HG03460 (cell line): ENCODE measurements around the gene SYNPO.

Source experiments
- ATAC-seq: cut with Tn5 transposase; IDR thresholded peaks from one replicate; pipeline ENCODE4 v1.9.1; 2021; ENCODE audit not compliant: unreplicated experiment

Gene SYNPO

DNA sequence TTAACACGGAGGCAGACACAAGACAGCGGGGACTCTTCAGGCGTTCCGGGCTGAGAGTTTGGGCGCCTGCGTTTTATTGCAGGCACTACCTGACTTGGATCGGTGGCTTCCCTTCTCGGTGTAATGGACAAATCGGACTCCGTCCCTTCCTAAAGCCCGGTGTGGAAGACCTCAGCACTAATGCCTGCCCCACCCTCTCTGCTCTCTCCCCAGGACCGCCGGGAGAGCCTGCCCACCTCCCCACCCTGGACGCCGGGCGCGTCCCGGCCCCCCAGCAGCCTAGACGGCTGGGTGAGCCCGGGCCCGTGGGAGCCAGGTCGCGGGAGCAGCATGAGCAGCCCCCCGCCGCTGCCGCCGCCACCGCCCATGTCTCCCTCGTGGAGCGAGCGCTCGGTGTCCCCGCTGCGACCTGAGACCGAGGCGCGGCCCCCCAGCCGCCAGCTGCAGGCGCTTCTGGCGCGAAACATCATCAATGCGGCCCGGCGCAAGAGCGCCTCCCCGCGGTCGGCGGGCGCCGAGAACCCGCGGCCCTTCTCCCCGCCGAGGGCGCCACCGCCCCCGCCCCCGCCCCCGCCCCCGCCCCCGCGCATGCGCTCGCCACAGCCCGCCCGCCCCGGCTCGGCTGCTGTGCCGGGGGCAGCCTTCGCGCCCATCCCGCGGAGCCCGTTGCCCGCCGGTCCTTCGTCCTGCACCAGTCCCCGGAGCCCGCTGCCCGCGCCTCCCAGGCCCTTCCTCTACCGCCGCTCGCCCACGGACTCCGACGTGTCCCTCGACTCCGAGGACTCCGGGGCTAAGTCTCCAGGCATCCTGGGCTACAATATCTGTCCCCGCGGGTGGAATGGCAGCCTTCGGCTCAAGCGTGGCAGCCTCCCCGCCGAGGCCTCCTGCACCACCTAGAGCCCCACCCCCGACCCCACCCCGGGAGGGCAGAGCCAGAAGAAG, 16.0 kb downstream of the SYNPO start:
- ATAC-seq, result peak; percentile 70

- no peak for ATAC-seq
Observed at GRCh38 chr5:150658121-150658520, 17.7 kb downstream of the SYNPO start.

- no peak for ATAC-seq
Observed at GRCh38 chr5:150658699-150659265, 18.3 kb downstream of the SYNPO start.

- ATAC-seq, result no peak
Observed at GRCh38 chr5:150659360-150660107, 19.1 kb downstream of the SYNPO start.

DNA sequence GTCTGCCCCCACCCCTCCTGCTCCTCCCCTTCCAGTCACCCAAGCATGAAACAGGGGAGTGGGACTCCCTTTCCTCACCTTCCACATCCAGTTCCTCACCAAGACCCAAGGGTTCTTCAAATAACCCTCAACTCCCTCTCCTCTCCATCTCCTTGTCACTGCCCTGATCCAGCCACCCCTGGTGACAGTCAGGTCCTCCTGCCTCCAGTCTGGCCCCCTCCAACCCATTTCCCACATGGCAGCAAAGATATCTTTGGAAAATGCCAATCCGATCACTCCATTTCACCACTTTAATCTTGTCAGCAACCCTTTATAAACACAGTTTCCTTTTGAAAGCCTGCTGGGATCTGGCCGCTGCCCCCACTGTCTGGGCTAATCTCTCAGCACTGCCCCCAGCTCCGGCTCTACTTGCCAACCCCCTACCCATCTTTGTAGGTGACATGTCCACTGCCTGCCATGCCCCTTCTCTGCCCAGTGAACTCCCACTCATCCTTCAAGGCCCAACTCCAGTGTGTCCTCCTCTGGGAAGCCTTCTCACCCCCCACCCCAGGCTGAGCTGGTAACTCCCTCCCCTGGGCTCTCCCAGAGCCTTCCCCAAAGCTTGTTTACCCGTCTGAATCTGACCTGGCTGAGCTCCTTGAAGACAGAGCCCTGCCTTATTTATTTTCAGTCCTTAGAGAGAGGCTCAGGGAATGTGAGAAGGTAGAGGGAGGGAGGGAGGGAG, 19.8 kb downstream of the SYNPO start:
- no peak for ATAC-seq

DNA sequence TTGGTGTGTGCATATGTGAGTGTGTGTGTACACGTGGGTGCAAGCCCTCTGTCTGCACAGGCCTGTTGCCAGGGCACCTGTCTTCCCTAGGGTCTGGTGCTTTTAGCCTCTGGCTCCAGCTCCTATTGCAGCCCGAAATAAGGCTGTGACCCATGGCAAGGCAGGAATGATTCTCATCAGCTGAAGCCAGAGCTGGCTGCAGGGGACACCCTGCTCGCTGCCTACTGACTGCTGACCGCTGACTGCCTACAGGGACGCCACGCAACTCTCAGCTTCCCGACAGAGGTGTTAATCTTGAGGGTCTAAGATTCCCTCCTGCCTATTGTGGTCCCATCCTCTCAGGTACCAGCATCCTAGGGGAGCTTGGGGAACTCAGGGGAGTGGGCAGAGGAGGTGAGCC, 20.6 kb downstream of the SYNPO start, which contains the start of gene MYOZ3:
TSS of gene MYOZ3 (plus strand) at position 166 of the 400 bp plus-strand sequence. CDS start 1,691 bp downstream, outside the sequence.
- ATAC-seq, result no peak

DNA sequence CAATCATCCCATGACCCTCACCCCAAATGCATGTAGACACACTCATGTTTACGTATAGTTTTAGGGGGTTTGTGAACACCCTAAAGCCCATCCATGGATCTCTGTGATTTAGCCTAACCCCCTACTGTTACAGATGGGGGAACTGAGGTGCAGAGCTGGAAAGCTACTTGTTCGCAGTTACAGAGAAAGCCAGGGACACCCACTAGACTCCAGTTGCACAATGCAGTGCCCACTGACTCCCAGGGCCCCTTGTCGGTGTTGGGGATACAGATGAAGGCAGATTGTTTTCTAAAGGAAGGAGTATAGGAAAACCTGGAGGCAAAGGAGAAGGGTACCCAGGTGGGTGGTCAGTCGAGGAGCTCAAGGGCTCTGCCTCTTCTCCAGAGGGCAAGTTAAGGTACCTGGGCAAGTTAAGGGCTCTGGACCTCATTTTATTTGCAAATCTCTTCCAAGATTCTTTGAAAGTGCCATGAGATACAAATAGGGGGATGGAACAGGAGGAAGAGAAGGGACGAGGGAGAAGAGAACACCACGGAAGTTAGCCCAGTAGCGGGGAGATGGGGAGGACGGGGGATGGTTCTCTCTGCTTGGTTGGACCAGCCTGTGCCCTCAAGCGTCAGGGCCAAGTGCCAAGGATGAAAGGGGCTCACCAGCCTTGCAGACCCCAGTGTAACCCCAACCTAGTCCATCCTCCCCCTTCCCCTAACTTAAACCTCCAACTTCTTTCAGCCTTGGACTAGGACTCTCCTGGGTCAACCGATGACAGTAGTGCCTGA, 21.5 kb downstream of the SYNPO start:
- no peak for ATAC-seq

DNA sequence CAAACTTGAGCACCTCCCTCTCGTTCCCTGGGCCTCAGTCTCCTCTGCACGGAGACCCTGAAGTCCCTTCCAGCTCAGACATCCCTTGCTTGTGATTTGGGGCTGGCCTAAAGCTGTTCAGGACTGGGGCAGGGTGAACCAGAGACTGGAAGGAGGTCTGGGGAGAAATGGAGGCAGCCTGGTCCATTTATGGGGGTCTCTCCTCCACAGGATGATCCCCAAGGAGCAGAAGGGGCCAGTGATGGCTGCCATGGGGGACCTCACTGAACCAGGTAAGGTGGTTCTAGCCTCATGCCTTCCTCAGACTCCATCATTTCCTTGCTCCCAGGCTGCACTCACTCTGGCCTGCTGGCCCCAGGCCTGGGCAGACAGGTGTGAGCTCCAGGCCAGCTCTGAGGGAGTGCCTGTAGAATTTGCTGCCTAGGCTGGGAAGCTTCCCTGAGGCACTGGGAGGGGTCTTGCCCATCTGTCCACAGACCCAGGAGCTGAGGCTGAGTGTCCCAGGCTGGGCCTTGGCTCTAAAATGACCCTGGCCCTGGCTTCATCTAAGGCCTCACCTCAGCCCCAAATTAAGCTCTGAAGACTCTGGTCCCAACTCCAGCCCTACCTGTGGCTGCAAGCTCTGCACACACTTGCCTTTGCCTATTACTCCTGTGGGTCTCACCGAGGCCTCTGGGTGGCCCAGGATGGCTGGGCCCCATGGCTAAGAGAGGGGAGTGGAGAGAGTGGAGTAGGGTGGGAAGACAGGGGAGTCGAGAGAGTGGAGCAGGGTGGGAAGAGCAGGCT, 22.5 kb downstream of the SYNPO start:
- no peak for ATAC-seq

- ATAC-seq, result no peak
Observed at GRCh38 chr5:150663936-150664335, 23.5 kb downstream of the SYNPO start.

- no peak for ATAC-seq
Observed at GRCh38 chr5:150665044-150665443, 24.6 kb downstream of the SYNPO start.

DNA sequence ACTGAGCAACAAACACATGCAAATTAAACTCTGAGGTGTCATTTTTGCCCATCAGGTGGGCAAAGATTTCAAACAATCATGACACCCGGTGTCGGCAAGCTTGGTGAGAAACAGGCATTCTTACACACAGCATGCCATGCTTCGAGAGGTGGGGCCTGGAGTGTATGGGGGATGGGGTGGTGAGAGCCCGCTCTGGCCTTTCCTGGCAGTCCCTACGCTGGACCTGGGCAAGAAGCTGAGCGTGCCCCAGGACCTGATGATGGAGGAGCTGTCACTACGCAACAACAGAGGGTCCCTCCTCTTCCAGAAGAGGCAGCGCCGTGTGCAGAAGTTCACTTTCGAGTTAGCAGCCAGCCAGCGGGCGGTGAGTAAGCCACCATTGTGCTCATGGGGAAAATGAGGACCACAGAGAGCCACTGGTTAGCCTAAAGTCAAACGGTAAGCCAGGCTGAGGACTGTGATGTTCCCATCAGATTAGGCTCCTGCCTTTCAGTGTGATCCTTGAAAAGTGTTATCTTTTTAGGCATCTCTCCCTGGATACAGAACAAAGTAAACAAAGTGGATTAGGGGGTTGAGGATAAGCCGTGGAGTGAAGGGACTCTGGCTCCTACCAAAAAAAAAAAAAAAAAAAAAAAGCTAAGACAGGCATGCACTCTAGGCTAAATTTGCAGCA, 30.0 kb downstream of the SYNPO start:
- no peak for ATAC-seq

DNA sequence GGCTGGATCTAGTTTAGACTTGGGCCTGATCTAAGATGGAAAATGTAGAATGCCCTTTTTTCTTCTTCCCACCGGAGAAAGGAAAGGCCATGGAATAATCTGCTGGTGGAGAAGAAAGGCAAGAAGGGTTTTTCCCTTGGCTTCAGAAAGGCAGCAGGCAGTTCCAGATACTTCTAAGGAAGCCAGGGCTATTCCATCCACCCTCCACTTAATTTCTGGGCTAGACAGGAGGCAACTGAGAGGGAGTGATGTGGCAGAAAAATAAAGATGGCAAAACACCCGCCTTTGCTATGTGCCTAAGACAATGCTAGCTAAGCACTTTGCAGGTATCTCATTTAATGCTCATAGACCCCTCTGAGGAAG, 30.5 kb downstream of the SYNPO start:
- ATAC-seq, result no peak

- ATAC-seq, result no peak
Observed at GRCh38 chr5:150671509-150672236, 31.2 kb downstream of the SYNPO start.

- ATAC-seq, result no peak
Observed at GRCh38 chr5:150672237-150672883, 31.9 kb downstream of the SYNPO start.

- ATAC-seq, result no peak
Observed at GRCh38 chr5:150672884-150673275, 32.4 kb downstream of the SYNPO start.

- no peak for ATAC-seq
Observed at GRCh38 chr5:150674341-150674821, 33.9 kb downstream of the SYNPO start.

DNA sequence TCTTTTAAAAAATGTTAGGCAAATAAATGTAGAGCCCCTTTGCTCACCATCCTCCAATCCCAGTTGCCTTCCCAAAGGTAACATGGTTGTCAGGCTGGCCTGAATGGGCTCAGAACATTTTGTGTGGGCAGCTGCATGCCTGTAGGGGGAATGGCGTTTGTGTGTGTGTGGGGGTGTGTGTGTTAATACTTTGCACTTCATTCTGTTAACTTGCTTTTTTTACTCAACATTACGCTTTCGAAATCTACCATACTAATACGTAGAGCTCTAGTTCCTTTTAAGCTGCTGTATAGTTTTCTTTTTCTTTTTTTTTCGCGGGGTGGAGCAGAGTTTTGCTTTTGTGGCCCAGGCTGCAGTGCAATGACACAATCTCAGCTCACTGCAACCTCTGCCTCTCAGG, 34.6 kb downstream of the SYNPO start:
- no peak for ATAC-seq

DNA sequence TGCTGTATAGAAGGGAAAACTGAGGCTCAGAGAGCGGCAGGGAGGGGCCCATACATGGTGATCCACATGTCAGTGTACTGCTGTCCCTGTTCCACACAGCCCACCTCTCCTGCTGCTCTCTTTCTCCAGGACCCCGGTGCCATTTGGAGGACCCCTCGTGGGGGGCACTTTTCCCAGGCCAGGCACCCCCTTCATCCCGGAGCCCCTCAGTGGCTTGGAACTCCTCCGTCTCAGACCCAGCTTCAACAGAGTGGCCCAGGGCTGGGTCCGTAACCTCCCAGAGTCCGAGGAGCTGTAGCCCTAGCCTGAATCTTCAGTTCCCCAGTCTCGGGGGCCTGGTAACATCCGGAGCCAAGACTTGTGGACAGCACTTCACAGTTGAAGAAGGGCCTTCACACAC, 36.1 kb downstream of the SYNPO start:
- ATAC-seq, result no peak
